Natural killer cell treated with Interleukin-12 subunit alpha and Interleukin-12 subunit beta and Interleukin-15 and Interleukin-18, amount 100 ng/mL, for 72 hours (primary cell): Measurements from ENCODE around the gene RNLS. TPM values are rescaled to one million over a fixed set of nuclear protein-coding genes. Genes with fewer than 3 reads are reported as not detected.

Source experiments
- ATAC-seq, 2 donors: fragments of 150-1000 bp; cut with Tn5 transposase in 1 of 2; sonication (Bioruptor Pico), chemical (Tn5 transposase) in 1 of 2; 2 replicates each; pipeline ENCODE4 v1.10.0; 2021
- DNase-seq: peaks from one replicate; pipeline ENCODE4 v3.0.0; 2022; ENCODE audit warnings: low spot score
- H3K27ac Mint-ChIP-seq, 2 donors: 1 replicate in 1 of 2; 2 replicates in 1 of 2; pipeline ENCODE4 v1.8.0; 2022; ENCODE audit warnings: mixed read lengths in 2 of 2, mild to moderate bottlenecking in 1 of 2, moderate library complexity in 1 of 2
- H3K27me3 Mint-ChIP-seq, 2 donors: 1 replicate in 1 of 2; 2 replicates in 1 of 2; pipeline ENCODE4 v1.8.0; 2022; ENCODE audit warnings: mixed read lengths in 2 of 2
- H3K36me3 Mint-ChIP-seq: one replicate; pipeline ENCODE4 v1.8.0; 2022; ENCODE audit warnings: mixed read lengths
- H3K4me1 Mint-ChIP-seq, 2 donors: 1 replicate in 1 of 2; 2 replicates in 1 of 2; pipeline ENCODE4 v1.8.0; 2022; ENCODE audit warnings: low read depth in 2 of 2, mixed read lengths in 2 of 2, mild to moderate bottlenecking in 1 of 2
- H3K4me3 Mint-ChIP-seq: one replicate; pipeline ENCODE4 v1.8.0; 2022; ENCODE audit warnings: mixed read lengths
- H3K9me3 Mint-ChIP-seq: 2 replicates; pipeline ENCODE4 v1.8.0; 2022; ENCODE audit warnings: mixed read lengths
- total RNA-seq, 2 donors: library from RNA; stranded (reverse); gene quantifications; one replicate each; pipeline ENCODE4 v1.2.3, GENCODE V29; 2022

Gene RNLS
- total RNA-seq, 2 donors from 2014 or later: 2.4 to 2.9 TPM

GRCh38 chr10:88472540-88472939 is 110.6 kb downstream of the RNLS start:
- no peak overlapping the region for H3K4me3 Mint-ChIP-seq
- H3K27me3 Mint-ChIP-seq: no peaks in the 10 kb centered on the region
- DNase-seq (no peak), ATAC-seq (no peak)
- H3K27ac Mint-ChIP-seq: no peak overlapping the region
- no peaks in the 10 kb centered on the region for H3K4me1 Mint-ChIP-seq
- H3K36me3 Mint-ChIP-seq: no peaks in the 10 kb centered on the region
- no peaks in the 10 kb centered on the region for H3K9me3 Mint-ChIP-seq

- H3K27ac Mint-ChIP-seq: no peak overlapping the region
- H3K27me3 Mint-ChIP-seq: no peaks in the 10 kb centered on the region
- H3K4me1 Mint-ChIP-seq: no peaks in the 10 kb centered on the region
- no peaks in the 10 kb centered on the region for H3K9me3 Mint-ChIP-seq
- no peaks in the 10 kb centered on the region for H3K36me3 Mint-ChIP-seq
- H3K4me3 Mint-ChIP-seq: no peak overlapping the region
- ATAC-seq: no peak
- no peak for DNase-seq
These were observed 111.2 kb downstream of the RNLS start for GRCh38 chr10:88471899-88472298.

- Mint-ChIP-seq H3K9me3 (no peaks in the 10 kb centered on the region), H3K27ac (no peak overlapping the region), H3K4me3 (no peak overlapping the region), H3K4me1 (no peaks in the 10 kb centered on the region), H3K36me3 (no peaks in the 10 kb centered on the region), H3K27me3 (peaks cover 3 to 9% of the 10 kb centered on the region in 2 donors)
- ATAC-seq (no peak), DNase-seq (no peak)
These were observed 115.2 kb downstream of the RNLS start for GRCh38 chr10:88467835-88468485.

GRCh38 chr10:88466786-88467185 is 116.3 kb downstream of the RNLS start:
- no peak for ATAC-seq
- no peak overlapping the region for H3K4me3 Mint-ChIP-seq
- H3K4me1 Mint-ChIP-seq: no peaks in the 10 kb centered on the region

GRCh38 chr10:88465765-88466164 is 117.4 kb downstream of the RNLS start:
- DNase-seq (no peak), ATAC-seq (no peak)
- no peak overlapping the region for H3K27ac Mint-ChIP-seq
- H3K9me3 Mint-ChIP-seq: no peaks in the 10 kb centered on the region
- H3K4me3 Mint-ChIP-seq: no peak overlapping the region
- H3K36me3 Mint-ChIP-seq: no peaks in the 10 kb centered on the region
- H3K27me3 Mint-ChIP-seq: peaks cover 3 to 12% of the 10 kb centered on the region in 2 donors
- no peaks in the 10 kb centered on the region for H3K4me1 Mint-ChIP-seq

More at GRCh38 chr10:88466786-88467185, 116.3 kb downstream of the RNLS start:
- no peaks in the 10 kb centered on the region for H3K36me3 Mint-ChIP-seq
- H3K27me3 Mint-ChIP-seq: peaks cover 3 to 12% of the 10 kb centered on the region in 2 donors
- no peak for DNase-seq
- no peaks in the 10 kb centered on the region for H3K9me3 Mint-ChIP-seq
- no peak overlapping the region for H3K27ac Mint-ChIP-seq

GRCh38 chr10:88463811-88464210 is 119.3 kb downstream of the RNLS start:
- H3K27ac Mint-ChIP-seq: no peak overlapping the region
- peaks cover 3 to 12% of the 10 kb centered on the region in 2 donors for H3K27me3 Mint-ChIP-seq
- ATAC-seq (no peak), DNase-seq (no peak)
- no peaks in the 10 kb centered on the region for H3K9me3 Mint-ChIP-seq
- H3K4me1 Mint-ChIP-seq: no peaks in the 10 kb centered on the region
- H3K36me3 Mint-ChIP-seq: no peaks in the 10 kb centered on the region
- no peak overlapping the region for H3K4me3 Mint-ChIP-seq

- DNase-seq (no peak), ATAC-seq (no peak)
- no peak overlapping the region for H3K27ac Mint-ChIP-seq
- no peaks in the 10 kb centered on the region for H3K36me3 Mint-ChIP-seq
- no peak overlapping the region for H3K4me3 Mint-ChIP-seq
- H3K9me3 Mint-ChIP-seq: no peaks in the 10 kb centered on the region
- no peaks in the 10 kb centered on the region for H3K4me1 Mint-ChIP-seq
- peaks cover 6 to 12% of the 10 kb centered on the region in 2 donors for H3K27me3 Mint-ChIP-seq
These were observed 121.7 kb downstream of the RNLS start for GRCh38 chr10:88461426-88461825.

GRCh38 chr10:88459530-88459929 is 123.6 kb downstream of the RNLS start:
- no peak for DNase-seq
- no peaks in the 10 kb centered on the region for H3K4me1 Mint-ChIP-seq
- no peaks in the 10 kb centered on the region for H3K36me3 Mint-ChIP-seq
- ATAC-seq: no peak
- H3K9me3 Mint-ChIP-seq: no peaks in the 10 kb centered on the region
- no peak overlapping the region for H3K27ac Mint-ChIP-seq
- no peak overlapping the region for H3K4me3 Mint-ChIP-seq
- peaks cover 3 to 6% of the 10 kb centered on the region in 2 donors for H3K27me3 Mint-ChIP-seq

GRCh38 chr10:88458209-88458608 is 124.9 kb downstream of the RNLS start:
- no peak overlapping the region for H3K27ac Mint-ChIP-seq
- no peak for DNase-seq
- no peak overlapping the region for H3K4me3 Mint-ChIP-seq
- no peak for ATAC-seq
- peaks cover 3 to 5% of the 10 kb centered on the region in 2 donors for H3K27me3 Mint-ChIP-seq
- H3K4me1 Mint-ChIP-seq: no peaks in the 10 kb centered on the region
- H3K9me3 Mint-ChIP-seq: peaks cover 3% of the 10 kb centered on the region
- H3K36me3 Mint-ChIP-seq: no peaks in the 10 kb centered on the region

GRCh38 chr10:88457660-88458059 is 125.5 kb downstream of the RNLS start:
- peaks cover 0 to 3% of the 10 kb centered on the region in 2 donors for H3K27me3 Mint-ChIP-seq
- no peaks in the 10 kb centered on the region for H3K4me1 Mint-ChIP-seq
- H3K4me3 Mint-ChIP-seq: no peak overlapping the region
- DNase-seq (no peak), ATAC-seq (no peak)
- H3K9me3 Mint-ChIP-seq: peaks cover 3% of the 10 kb centered on the region
- H3K27ac Mint-ChIP-seq: no peak overlapping the region
- no peaks in the 10 kb centered on the region for H3K36me3 Mint-ChIP-seq

- H3K9me3 Mint-ChIP-seq: peaks cover 3% of the 10 kb centered on the region
- peak; percentile 54 to 60 for ATAC-seq
- no peak for DNase-seq
- peaks cover 0 to 4% of the 10 kb centered on the region in 2 donors for H3K4me1 Mint-ChIP-seq
- no peaks in the 10 kb centered on the region for H3K36me3 Mint-ChIP-seq
- peaks cover 0 to 3% of the 10 kb centered on the region in 2 donors for H3K27me3 Mint-ChIP-seq
- no peak overlapping the region for H3K4me3 Mint-ChIP-seq
- no peak overlapping the region for H3K27ac Mint-ChIP-seq
These were observed 126.4 kb downstream of the RNLS start for GRCh38 chr10:88456730-88457129.

GRCh38 chr10:88455831-88456230 is 127.3 kb downstream of the RNLS start:
- no peak for DNase-seq
- H3K4me3 Mint-ChIP-seq: no peak overlapping the region

GRCh38 chr10:88450201-88450600 is 132.9 kb downstream of the RNLS start:
- Mint-ChIP-seq H3K27ac (no peak overlapping the region), H3K27me3 (peaks cover 5 to 9% of the 10 kb centered on the region in 2 donors)

More at GRCh38 chr10:88455831-88456230, 127.3 kb downstream of the RNLS start:
- Mint-ChIP-seq H3K27me3 (peaks cover 0 to 3% of the 10 kb centered on the region in 2 donors), H3K27ac (no peak overlapping the region), H3K36me3 (no peaks in the 10 kb centered on the region), H3K9me3 (peaks cover 3% of the 10 kb centered on the region), H3K4me1 (peaks cover 0 to 4% of the 10 kb centered on the region in 2 donors)
- no peak for ATAC-seq

GRCh38 chr10:88442716-88443115 is 140.4 kb downstream of the RNLS start:
- Mint-ChIP-seq H3K27ac (no peak overlapping the region), H3K36me3 (peaks cover 7% of the 10 kb centered on the region), H3K27me3 (peaks cover 14 to 24% of the 10 kb centered on the region in 2 donors), H3K9me3 (peaks cover 5% of the 10 kb centered on the region), H3K4me3 (no peak overlapping the region), H3K4me1 (no peaks in the 10 kb centered on the region)
- no peak for DNase-seq
- no peak for ATAC-seq

More at GRCh38 chr10:88450201-88450600, 132.9 kb downstream of the RNLS start:
- H3K36me3 Mint-ChIP-seq: no peaks in the 10 kb centered on the region
- peaks cover 0 to 4% of the 10 kb centered on the region in 2 donors for H3K4me1 Mint-ChIP-seq
- peaks cover 3% of the 10 kb centered on the region for H3K9me3 Mint-ChIP-seq
- no peak for ATAC-seq
- DNase-seq: no peak
- no peak overlapping the region for H3K4me3 Mint-ChIP-seq

GRCh38 chr10:88440541-88440940 is 142.6 kb downstream of the RNLS start:
- Mint-ChIP-seq H3K27ac (no peak overlapping the region), H3K4me3 (no peak overlapping the region), H3K9me3 (peaks cover 5% of the 10 kb centered on the region), H3K36me3 (peaks cover 7% of the 10 kb centered on the region), H3K27me3 (peaks cover 9 to 16% of the 10 kb centered on the region in 2 donors), H3K4me1 (no peaks in the 10 kb centered on the region)
- DNase-seq (no peak), ATAC-seq (no peak)
